Measurements from ENCODE around the gene RITA1. TPM values are rescaled to one million over a fixed set of nuclear protein-coding genes. Genes with fewer than 3 reads are reported as not detected.

RITA1 gene
- total RNA-seq, 1 experiment from 2014 or later, result 20.7 TPM

GRCh38 chr12:113184098-113184899, 1.2 kb upstream of the RITA1 start (continued):
- TF ChIP-seq MAX (IDR thresholded peaks at IDR 0.05) (no peak), POLR2AphosphoS5 (IDR thresholded peaks at IDR 0.05; ENCODE audit: low read depth, low read length) (no peak), ZFX (IDR thresholded peaks at IDR 0.05) (no peak), REST (IDR thresholded peaks at IDR 0.05; ENCODE audit: low read depth) (no peak), YY1 (IDR thresholded peaks at IDR 0.05; ENCODE audit: extremely low read depth, insufficient replicate concordance, low read depth, low read length) (no peak)

GRCh38 chr12:113184900-113185179, 681 bp upstream of the RITA1 start:
- Histone ChIP-seq H3K27me3 (ENCODE audit: insufficient read depth, low read length) (no peaks in the 10 kb centered on the region), H3K9me2 (ENCODE audit: insufficient read depth) (no peaks in the 10 kb centered on the region), H3K79me2 (ENCODE audit: insufficient read depth, low read length) (peaks cover 81% of the 10 kb centered on the region), H3K36me3 (ENCODE audit: control insufficient read depth in 1 of 2, insufficient read depth in 2 of 2, low read length in 2 of 2) (peaks cover 8 to 30% of the 10 kb centered on the region in 2 experiments), H4K20me1 (ENCODE audit: insufficient read depth) (no peaks in the 10 kb centered on the region; the same call in 1 of the 2 replicates), H3K4me1 (ENCODE audit: control insufficient read depth in 1 of 2, insufficient read depth in 2 of 2, low read length in 2 of 2) (peaks cover 8 to 42% of the 10 kb centered on the region in 2 experiments; a peak in 3 of 4 replicates), H3K9ac (ENCODE audit: low read length) (peak overlapping the region; percentile 100), H3K4me3 (replicated peaks in 1 of 2; ENCODE audit: low read depth in 1 of 2, low read length in 2 of 2) (peak overlapping the region; percentile 87 to 89), H2AFZ (ENCODE audit: low read depth, low read length, poor library complexity, severe bottlenecking) (no peak overlapping the region), H3K9me3 (ENCODE audit: control insufficient read depth in 1 of 2, insufficient read depth in 1 of 2, low read depth in 1 of 2, low read length in 2 of 2) (no peaks in the 10 kb centered on the region), H3K4me2 (ENCODE audit: low read length) (peak overlapping the region; percentile 83), H3K27ac (ENCODE audit: low read depth, low read length) (peak overlapping the region; percentile 95)
- ChIA-PET CTCF (interaction anchor here (1.2 to 3.7 kb wide), 3 partner anchors 10 to 241 kb away, joined by 3 to 16 read pairs (median 4); no protein-coding TSS in a partner anchor), POLR2A (interaction anchor here (1.3 to 2.5 kb wide), 3 partner anchors 10 to 37 kb away, joined by 3 to 15 read pairs (median 5); partner anchors contain the start of gene TPCN1), RAD21 (ENCODE audit: low non-redundant PET in 1 of 2, low total read pairs in 2 of 2, uncharacterized antibody in 2 of 2, unreplicated experiment in 2 of 2) (no interaction called here)
- ATAC-seq (peak; percentile 87), DNase-seq (ENCODE audit: low read depth, low spot score) (peak; percentile 76)
- BruUV-seq (replicated peaks), result TSS peak; percentile 64
- intact Hi-C loops (cut with micrococcal nuclease), result loop anchor here (2.0 kb wide), 1 partner anchor 48 kb away; no protein-coding TSS in a partner anchor
- TF ChIP-seq JUND (IDR thresholded peaks at IDR 0.05) (no peak), ZFX (IDR thresholded peaks at IDR 0.05) (no peak), EZH2phosphoT487 (IDR thresholded peaks at IDR 0.05; ENCODE audit: borderline replicate concordance) (no peak), SP1 (IDR thresholded peaks at IDR 0.05; ENCODE audit: low read depth) (peak; percentile 63), MAX (IDR thresholded peaks at IDR 0.05) (no peak), ZBTB33 (IDR thresholded peaks at IDR 0.05; ENCODE audit: extremely low read depth, insufficient replicate concordance, low read length) (no peak), CTCF (IDR thresholded peaks at IDR 0.05 in 2 of 3, conservative IDR thresholded peaks at IDR 0.05 in 1 of 3; ENCODE audit: borderline replicate concordance in 1 of 3, insufficient read depth in 1 of 3, low read depth in 2 of 3, low read length in 2 of 3) (no peak), TCF7L2 (IDR thresholded peaks at IDR 0.05; ENCODE audit: borderline replicate concordance, extremely low read depth, insufficient read depth, insufficient read length) (no peak)
